NB4 (cell line): ENCODE results near the gene USP24.

Experiments used
- CTCF ChIP-seq: IDR thresholded peaks from one replicate; pipeline ENCODE4 v1.5.1; 2012; ENCODE audit warnings: low read depth, low read length
- MAX ChIP-seq: IDR thresholded peaks from 2 replicates; pipeline ENCODE4 v1.6.1; 2011; ENCODE audit warnings: low read depth, low read length
- POLR2A ChIP-seq: IDR thresholded peaks from 2 replicates; pipeline ENCODE4 v1.6.1; 2011; ENCODE audit warnings: mild to moderate bottlenecking; ENCODE audit not compliant: insufficient read length; ENCODE audit errors: extremely low read depth

- no peak for TF ChIP-seq CTCF
- no peak for TF ChIP-seq POLR2A
- TF ChIP-seq MAX = no peak
Measured at GRCh38 chr1:55078470-55078869, 136.7 kb downstream of the USP24 start.
